CD4-positive, alpha-beta T cell treated with Interleukin-17A for 1 hour (primary cell): ENCODE results near the gene ARSI.

ENCODE experiments used
- DNase-seq: peaks from one replicate; pipeline ENCODE4 v3.0.0-alpha.2; 2020

ARSI gene

GRCh38 chr5:150305557-150305956, 2.9 kb upstream of the ARSI start:
- DNase-seq = no peak

GRCh38 chr5:150305095-150305494, 2.4 kb upstream of the ARSI start:
- no peak for DNase-seq

GRCh38 chr5:150304481-150305081, 1.9 kb upstream of the ARSI start:
- DNase-seq = no peak

GRCh38 chr5:150303660-150304386, 1.1 kb upstream of the ARSI start:
- no peak for DNase-seq

- no peak for DNase-seq
These were observed 438 bp upstream of the ARSI start for GRCh38 chr5:150303070-150303615.

GRCh38 chr5:150301901-150302300, 804 bp downstream of the ARSI start:
- DNase-seq = no peak

GRCh38 chr5:150301170-150301505, 1.6 kb downstream of the ARSI start:
- no peak for DNase-seq

- no peak for DNase-seq
These were observed 2.1 kb downstream of the ARSI start for GRCh38 chr5:150300496-150301169.

- DNase-seq = no peak
These were observed 3.0 kb downstream of the ARSI start for GRCh38 chr5:150299571-150300327.

- no peak for DNase-seq
These were observed 3.8 kb downstream of the ARSI start for GRCh38 chr5:150298701-150299451.

- DNase-seq = no peak
These were observed 4.6 kb downstream of the ARSI start for GRCh38 chr5:150297934-150298595.

GRCh38 chr5:150297236-150297890, 5.3 kb downstream of the ARSI start:
- DNase-seq = no peak

GRCh38 chr5:150296496-150296895, 6.2 kb downstream of the ARSI start:
- no peak for DNase-seq

GRCh38 chr5:150295741-150296486, 6.8 kb downstream of the ARSI start:
- DNase-seq = no peak

- no peak for DNase-seq
These were observed 7.5 kb downstream of the ARSI start for GRCh38 chr5:150295172-150295634.

- no peak for DNase-seq
These were observed 8.1 kb downstream of the ARSI start for GRCh38 chr5:150294551-150295071.

- no peak for DNase-seq
These were observed 9.4 kb downstream of the ARSI start for GRCh38 chr5:150293091-150293941.

- no peak for DNase-seq
These were observed 11.0 kb downstream of the ARSI start for GRCh38 chr5:150291388-150292385.
